Omental fat pad (tissue), 4 donors: ENCODE results near the gene CIAO3. TPM values are rescaled to one million over a fixed set of nuclear protein-coding genes. Genes with fewer than 3 reads are reported as not detected.

Experiments used
- ATAC-seq: fragments of 150-250 bp; one replicate; pipeline ENCODE4 v1.9.1; 2016; ENCODE audit warnings: mild to moderate bottlenecking, moderate library complexity; ENCODE audit not compliant: low FRiP score
- DNase-seq: peaks from one replicate; pipeline ENCODE4 v3.0.0-alpha.2; 2019; ENCODE audit warnings: low spot score
- CTCF ChIP-seq, 3 donors: fragments of 450-650 bp; IDR thresholded peaks; one replicate each; pipeline ENCODE4 v1.5.1; 2016 to 2017; ENCODE audit warnings: antibody characterized with exemption in 3 of 3, mild to moderate bottlenecking in 3 of 3, moderate library complexity in 2 of 3
- total RNA-seq, 4 donors: library from RNA; depleted of rRNA; stranded (reverse); fragments of >200 nt; gene quantifications; one replicate each; pipeline ENCODE4 v1.1.0, GENCODE V29; 2016

The CIAO3 gene
- total RNA-seq, 4 donors from 2014 or later: 17.6 to 26.8 (median 22.1) TPM

GRCh38 chr16:740459-740763 lies 386 bp downstream of the CIAO3 start:
- no peak for TF ChIP-seq CTCF (IDR thresholded peaks at IDR 0.05)
- no peak for ATAC-seq
- no peak for DNase-seq

DNA sequence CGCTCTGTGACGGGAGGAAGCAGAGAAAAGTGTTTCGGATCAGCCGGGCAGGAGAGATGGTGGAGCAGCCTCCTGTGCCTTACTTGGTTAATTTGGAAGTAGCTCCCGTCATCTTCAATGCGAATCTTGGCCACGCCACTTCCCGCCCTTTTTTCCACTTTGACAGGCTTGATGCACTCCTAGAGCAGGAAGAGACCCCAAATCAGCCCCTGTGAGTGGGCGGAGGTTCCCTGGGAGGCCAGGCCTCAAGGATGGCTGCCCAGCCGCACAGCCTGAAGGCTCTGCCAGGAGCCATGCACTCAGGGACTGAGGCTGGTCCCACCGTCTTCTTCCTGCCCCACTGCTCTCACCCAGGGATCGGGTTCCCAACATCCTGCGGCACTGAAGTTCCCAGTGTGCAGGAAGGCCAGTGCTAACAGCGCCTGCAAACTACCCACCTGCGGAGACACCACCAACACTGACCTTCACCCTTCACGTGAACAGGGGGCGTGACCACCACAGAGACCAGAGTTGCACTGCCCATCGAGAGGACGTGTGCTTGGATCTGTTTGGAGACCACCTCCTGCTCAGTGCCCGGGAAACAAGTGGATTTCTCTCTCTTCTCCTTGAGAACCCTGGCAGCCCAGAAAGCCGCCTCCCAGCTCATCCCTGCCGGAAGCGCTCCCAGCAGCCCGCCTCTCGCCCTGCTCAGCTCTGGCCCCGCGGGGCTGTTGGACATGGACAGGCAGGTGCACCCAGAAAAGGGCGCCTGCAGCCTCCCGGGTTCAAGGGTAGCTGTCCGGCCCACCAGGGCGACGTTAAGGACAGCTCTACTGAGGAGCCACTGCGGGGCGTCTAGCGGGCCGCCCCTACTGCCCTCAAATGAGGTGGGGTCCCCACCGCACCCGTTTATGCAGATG lies 988 bp downstream of the CIAO3 start:
- DNase-seq (no peak), ATAC-seq (no peak)
- no peak for TF ChIP-seq CTCF (IDR thresholded peaks at IDR 0.05)

- no peak for DNase-seq
- ATAC-seq: no peak
- TF ChIP-seq CTCF (IDR thresholded peaks at IDR 0.05): no peak
Observed at GRCh38 chr16:736936-737481, 3.8 kb downstream of the CIAO3 start.

- DNase-seq: no peak
- no peak for ATAC-seq
- no peak for TF ChIP-seq CTCF (IDR thresholded peaks at IDR 0.05)
Observed at GRCh38 chr16:735982-736453, 4.8 kb downstream of the CIAO3 start.

DNA sequence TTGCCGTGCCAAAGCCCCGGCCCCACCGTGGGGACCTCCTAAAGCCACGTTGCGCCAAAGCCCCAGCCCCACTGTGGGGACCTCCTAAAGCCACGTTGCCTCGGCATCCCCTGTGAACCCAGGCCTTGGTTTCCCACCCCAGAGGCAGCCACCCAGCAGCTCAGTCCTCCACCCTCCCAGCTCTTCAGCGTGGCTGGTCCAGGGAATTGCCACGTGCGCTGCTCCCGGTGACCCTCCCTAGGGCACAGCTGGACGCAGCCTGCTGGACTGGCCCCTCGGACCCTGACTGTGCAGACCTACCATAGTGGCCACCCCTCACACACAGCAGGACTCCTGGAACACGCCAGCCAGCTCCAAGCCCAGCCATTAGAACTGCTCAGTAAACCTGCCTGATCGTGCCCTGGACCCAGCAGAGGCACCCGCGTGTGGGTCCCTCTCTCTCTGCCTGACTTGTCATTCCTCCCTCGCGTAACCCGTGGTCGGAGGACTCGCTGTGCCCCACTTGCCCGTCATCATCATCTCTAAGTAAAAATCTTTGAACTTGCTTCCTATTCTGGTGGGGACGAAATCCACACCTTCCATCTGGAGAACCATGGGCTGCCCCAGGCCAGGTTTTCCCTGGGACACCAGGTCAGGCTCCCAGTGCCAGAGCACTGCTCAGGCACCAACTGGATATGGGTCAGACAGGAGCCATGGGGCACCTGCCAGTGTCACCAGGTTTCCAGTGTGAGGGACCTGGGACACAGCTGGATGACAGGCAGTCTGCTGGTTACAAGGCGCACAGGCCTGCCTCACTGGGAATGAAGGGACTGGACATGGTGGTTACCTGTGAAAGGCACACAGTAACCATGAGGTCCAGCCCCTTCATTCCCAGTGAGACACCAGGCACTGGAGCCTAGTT lies 5.6 kb downstream of the CIAO3 start:
- ATAC-seq: no peak
- TF ChIP-seq CTCF (IDR thresholded peaks at IDR 0.05): no peak
- DNase-seq: no peak

DNA sequence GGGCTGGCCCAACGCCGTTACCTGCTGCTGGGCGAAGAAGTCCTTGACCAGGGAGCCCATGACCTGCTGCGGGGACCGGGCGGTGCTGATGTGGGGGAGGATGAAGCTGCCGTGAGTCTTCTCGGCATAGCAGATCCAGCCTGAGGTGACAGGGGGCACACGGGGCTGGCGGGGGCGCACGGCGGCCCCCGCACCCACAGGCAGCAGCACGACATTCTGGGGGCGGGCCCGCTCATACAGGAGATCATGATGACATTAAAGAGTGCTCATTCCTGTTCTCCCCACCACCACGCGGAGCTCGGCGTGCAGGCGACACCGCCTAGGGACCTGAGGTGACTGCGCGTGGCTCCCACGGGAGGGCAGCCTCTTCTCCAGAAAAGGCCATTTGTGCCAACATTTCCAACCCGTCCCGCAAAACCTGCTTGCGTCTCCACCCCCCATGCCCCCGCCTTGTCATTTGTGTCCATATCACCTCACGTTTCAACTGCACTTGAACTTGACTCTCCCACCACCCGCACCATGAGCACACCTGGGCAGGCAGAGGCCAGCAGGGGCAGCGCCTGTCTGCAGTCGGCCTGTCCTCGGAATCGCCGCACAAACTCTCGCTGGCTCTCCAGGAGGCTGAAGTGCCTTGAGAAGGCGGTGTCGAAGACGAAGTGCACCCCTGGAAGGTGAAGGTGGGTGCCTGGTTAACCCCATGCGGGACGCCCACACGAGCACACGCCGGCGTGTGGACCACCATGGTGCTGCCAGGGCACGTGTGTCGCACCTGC lies 6.4 kb downstream of the CIAO3 start:
- no peak for ATAC-seq
- TF ChIP-seq CTCF (IDR thresholded peaks at IDR 0.05): no peak
- no peak for DNase-seq
